ENCODE data around the gene MAP7. TPM values are rescaled to one million over a fixed set of nuclear protein-coding genes. Genes with fewer than 3 reads are reported as not detected.

MAP7 gene
- total and polyA plus RNA-seq, 9 of the 15 experiments (the other 6 are each of a cell fraction or from before 2014, with no cell fraction given): 0.76 to 7.7 (median 3.9) TPM

- TF ChIP-seq CHAMP1 (IDR thresholded peaks at IDR 0.05): no peak
- no peak for TF ChIP-seq TCF7 (IDR thresholded peaks at IDR 0.05; ENCODE audit: borderline replicate concordance)
- TF ChIP-seq, protein P1, sequence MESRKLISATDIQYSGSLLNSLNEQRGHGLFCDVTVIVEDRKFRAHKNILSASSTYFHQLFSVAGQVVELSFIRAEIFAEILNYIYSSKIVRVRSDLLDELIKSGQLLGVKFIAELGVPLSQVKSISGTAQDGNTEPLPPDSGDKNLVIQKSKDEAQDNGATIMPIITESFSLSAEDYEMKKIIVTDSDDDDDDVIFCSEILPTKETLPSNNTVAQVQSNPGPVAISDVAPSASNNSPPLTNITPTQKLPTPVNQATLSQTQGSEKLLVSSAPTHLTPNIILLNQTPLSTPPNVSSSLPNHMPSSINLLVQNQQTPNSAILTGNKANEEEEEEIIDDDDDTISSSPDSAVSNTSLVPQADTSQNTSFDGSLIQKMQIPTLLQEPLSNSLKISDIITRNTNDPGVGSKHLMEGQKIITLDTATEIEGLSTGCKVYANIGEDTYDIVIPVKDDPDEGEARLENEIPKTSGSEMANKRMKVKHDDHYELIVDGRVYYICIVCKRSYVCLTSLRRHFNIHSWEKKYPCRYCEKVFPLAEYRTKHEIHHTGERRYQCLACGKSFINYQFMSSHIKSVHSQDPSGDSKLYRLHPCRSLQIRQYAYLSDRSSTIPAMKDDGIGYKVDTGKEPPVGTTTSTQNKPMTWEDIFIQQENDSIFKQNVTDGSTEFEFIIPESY (CRISPR knock-in tag; IDR thresholded peaks at IDR 0.05): no peak
- no peak for TF ChIP-seq FOXP1 (CRISPR knock-in tag; IDR thresholded peaks at IDR 0.05)
- no peak for TF ChIP-seq E2F6 (IDR thresholded peaks at IDR 0.05; ENCODE audit: borderline replicate concordance in 1 of 2, extremely low read depth in 1 of 2, insufficient read depth in 1 of 2, insufficient read length in 1 of 2, low read depth in 1 of 2, low read length in 1 of 2, poor library complexity in 1 of 2, severe bottlenecking in 1 of 2)
- no peak for TF ChIP-seq TBL1XR1 (IDR thresholded peaks at IDR 0.05; ENCODE audit: low read length in 2 of 2)
- TF ChIP-seq ZNF436 (CRISPR knock-in tag; IDR thresholded peaks at IDR 0.05): no peak
- TF ChIP-seq SREBF2 (CRISPR knock-in tag; IDR thresholded peaks at IDR 0.05): no peak
- no peak for TF ChIP-seq LCOR (CRISPR knock-in tag; IDR thresholded peaks at IDR 0.05)
Measured at GRCh38 chr6:136546331-136546730, 3.9 kb downstream of the MAP7 start (continued).
